ENCODE measurements around the gene PTPRN2.
"Not testable (repeated sequence)": the region's sequence is repeated elsewhere in the genome, so short reads cannot be mapped to it uniquely, and the experiment has no call there.

The PTPRN2 gene

GRCh38 chr7:158410720-158411119 is 176.9 kb downstream of the PTPRN2 start:
- DNase-seq: no peak

DNA sequence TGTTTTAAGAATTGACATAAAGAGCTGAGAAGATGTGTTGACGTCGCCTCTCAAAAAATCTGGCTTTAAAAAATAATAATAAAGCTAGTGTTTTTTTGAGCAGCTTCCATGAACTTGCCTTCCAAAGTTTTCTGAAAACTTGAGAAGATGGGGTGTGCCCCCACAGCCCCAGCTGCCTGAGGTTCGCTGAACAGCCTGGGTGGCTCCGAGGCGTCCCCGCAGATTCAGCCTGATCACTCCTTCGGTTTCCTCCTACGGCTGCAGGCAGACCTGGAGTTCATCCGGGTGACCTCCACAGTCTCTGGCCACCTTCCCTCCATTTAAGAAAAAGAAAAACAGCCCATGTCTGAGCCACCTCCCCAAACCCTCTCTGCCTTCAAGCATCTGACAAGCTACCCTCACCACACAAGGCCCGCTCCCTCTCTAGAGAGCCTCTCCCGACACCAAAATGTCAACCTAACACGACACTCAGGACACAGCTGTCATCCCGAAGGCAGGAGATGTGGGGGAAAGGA is 177.8 kb downstream of the PTPRN2 start:
- no peak for DNase-seq

GRCh38 chr7:158409120-158409519 is 178.5 kb downstream of the PTPRN2 start:
- no peak for DNase-seq

DNA sequence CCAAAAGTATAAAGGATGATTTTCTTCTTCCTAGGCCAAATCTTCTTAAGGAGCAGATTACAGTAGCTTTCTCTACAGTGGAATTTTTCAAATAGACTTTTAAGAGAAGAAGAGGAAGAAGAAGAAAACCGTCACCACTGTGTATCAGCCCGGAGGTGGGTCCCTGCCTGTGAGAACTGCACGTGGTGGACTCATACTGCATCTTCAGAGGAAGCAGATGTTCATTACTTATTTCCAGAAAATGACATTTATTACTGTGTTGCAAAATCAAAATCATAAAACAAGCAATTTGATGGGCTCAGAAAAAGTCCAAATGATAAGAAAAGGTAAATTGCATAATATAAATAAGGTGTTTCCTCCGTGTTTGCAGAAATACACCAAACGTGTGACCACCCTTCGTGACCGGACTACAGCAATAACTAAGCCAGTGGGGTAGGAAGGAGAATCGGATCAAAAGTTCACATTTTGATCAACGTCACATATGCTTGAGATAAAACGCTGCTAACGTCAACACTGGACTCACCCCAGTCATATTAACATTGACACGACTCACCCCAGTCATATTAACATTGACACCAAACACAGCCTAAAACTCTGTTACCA is 179.2 kb downstream of the PTPRN2 start:
- DNase-seq: no peak

DNA sequence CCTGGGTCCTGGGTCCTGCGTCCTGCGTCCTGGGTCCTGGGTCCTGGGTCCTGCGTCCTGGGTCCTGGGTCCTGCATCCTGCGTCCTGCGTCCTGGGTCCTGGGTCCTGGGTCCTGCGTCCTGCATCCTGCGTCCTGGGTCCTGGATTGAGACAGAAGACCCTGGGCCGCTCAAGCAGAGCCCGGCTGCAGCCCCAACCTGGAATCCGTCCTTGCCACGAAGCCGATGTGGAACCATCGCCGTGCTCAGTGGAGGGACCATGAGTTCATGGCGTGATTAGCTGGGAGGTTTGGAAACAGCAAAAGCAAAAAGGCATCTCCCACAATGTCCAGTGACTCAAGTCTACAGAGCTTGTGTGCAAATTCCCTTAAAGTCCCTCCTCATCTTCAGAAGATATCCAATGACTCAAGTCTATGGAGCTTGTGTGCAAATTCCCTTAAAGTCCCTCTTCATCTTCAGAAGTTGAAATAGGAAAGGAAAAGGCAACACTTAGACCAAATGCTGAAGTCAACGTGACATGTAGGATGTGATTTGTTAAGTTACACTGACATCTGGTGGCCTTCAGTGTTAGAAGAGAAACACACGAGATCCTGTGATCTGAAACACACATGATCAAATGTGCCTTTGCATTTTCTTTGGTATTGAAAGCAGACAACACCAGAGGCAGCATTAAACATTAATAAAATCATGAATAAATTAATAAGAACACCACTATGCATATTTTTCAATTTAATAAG is 179.9 kb downstream of the PTPRN2 start:
- DNase-seq: no peak

- no peak for DNase-seq
These were observed 180.8 kb downstream of the PTPRN2 start for GRCh38 chr7:158406801-158407200.

GRCh38 chr7:158406364-158406763 is 181.3 kb downstream of the PTPRN2 start:
- no peak for DNase-seq

- not testable (repeated sequence) for DNase-seq
These were observed 181.9 kb downstream of the PTPRN2 start for GRCh38 chr7:158405771-158406170.

GRCh38 chr7:158405324-158405723 is 182.3 kb downstream of the PTPRN2 start:
- DNase-seq: no peak

DNA sequence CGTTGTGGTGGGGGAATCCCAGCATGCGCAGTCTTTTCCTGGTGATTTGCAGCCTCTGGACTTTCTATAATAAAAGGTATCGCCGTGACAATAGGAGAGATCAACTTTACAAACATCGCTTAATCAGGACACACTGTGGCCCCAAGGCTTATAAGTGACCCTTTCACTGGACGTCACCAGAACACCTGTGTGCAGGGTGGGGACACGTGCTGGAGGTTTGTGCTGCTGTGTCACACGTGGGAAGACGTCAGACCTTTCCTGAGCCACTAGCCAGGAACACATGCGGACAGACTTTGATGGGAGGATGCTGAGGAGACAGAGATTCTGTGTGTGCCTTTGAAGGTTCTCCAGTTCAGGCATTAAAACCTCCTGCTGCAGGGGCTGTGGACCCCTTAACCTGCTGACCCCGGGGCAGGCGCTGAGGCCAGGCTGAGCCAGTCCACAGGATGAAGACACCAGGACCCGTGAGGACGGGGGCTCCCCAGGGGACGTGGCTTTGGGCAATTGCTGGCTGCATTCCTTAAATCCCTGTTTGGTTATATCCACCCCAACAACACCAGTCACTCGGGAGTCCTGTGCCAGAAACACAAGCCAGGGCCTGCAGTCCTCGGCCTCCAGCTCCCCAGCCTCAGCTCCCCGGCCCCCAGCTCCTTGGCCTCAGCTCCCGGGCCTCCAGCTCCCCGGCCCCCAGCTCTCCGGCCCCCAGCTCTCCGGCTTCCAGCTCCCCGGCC is 183.4 kb downstream of the PTPRN2 start:
- no peak for DNase-seq

DNA sequence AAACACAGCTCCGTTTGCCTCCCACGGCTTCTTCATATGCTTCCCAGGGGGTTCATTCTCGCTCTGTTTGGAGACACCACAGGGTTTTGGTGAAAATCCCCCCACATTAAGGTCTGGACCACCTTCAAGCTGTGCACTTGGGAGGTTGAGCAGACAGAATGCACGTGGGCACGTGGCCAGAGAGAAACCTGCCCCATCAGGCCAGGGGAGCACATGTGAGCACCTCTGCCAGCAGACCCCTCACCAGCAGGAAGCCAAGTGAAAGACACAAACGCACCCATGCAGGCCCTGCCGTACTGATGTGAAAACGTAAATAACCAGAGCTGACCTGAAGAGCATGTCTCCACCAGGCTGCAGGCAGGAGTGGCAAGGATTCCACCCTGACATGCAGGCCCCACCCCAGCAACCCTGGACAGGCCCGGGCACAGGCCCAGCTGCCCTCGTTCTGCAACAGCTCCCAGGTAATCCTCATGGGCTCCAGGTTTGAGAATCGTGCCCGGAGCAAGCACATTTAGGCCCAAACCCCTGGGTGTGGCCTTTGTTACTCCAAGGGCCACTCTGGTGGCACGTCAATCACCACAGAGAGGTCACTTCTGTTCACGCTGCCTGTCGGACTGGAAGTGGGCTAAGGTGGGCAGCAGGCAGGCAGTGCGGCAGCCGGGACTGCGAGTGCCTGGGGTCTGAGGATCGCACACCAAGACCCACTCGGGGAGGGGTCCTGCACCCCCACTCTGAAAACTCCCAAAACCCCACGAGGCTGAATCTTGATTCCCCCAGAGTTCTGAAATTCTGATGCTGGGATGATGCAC is 184.4 kb downstream of the PTPRN2 start:
- DNase-seq: no peak

DNA sequence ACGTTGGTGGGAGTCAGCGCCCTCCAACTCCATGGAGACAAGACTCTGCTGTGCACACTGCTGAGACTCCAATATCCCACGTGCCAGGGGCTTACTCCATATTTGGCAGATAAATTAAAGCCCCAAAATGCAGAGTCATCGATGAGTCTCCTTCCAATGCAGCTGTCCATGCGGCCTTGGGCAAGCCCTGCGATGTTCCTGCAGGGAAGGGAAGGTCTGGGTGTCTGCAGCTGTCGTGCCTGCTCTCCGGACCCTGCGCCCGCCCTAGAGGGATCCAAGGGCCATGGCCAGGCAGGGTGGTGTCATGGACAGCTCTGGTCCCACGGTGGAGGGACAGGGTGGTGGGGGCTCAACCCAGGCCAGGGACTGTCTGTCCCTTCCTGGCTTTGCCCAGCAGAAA is 185.2 kb downstream of the PTPRN2 start:
- no peak for DNase-seq

- no peak for DNase-seq
These were observed 185.8 kb downstream of the PTPRN2 start for GRCh38 chr7:158401826-158402225.

DNA sequence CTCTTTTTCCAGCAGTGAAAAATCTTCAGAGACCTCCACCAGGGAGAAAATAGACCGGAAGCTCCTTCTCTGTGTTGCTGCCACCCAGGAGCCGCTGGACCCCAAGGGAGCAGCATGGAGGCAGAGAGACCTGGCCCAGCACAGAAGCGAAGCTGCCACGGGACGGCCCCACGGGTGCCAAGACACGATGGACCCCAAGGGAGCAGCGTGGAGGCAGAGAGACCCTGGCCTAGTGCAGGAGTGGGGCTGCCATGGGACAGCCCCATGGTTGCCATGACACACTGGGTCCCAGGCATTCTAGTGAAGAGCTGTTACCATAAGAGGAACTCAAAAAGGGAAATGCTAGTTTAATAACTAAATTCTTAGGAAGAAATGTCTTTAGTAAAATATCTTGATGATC is 186.3 kb downstream of the PTPRN2 start:
- no peak for DNase-seq

GRCh38 chr7:158400601-158401225 is 186.9 kb downstream of the PTPRN2 start:
- no peak for DNase-seq

DNA sequence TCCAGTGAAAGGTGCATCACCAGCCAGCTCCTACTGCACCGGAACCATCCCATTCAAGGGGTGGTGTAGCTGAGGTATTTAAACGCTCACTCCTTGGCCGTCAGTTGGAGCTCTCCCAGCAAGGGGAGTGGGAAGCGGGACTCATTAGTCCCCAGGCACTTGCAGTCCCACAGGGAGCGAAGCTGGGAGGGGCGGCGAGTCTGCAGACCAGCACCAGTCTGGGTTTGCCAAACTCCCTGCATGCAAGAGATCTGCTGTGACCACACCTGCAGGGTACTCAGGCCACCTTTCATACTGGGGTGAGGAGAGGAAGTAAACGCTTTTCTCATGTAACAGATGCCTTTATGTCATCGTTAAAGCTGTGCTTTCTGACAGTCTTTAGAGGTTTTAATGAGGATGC is 187.9 kb downstream of the PTPRN2 start:
- no peak for DNase-seq

DNA sequence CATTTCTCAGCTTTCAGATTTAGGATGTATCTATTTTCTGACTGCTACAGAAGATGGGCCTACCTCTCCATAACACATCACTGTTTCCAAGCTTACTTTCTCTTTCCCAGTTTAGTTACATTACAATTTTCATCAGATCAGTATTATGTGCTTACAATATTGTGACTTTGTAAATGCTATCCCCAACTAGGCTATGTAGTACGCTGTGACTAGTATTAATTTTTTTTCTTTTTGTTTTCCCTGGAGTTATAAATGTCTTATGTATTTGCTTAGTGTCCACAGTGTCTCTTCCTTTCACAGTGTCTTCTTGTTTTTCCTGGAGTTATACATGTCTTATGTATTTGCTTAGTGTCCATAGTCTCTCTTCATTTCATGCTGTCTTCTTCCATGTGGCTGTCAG is 188.9 kb downstream of the PTPRN2 start:
- DNase-seq: no peak

DNA sequence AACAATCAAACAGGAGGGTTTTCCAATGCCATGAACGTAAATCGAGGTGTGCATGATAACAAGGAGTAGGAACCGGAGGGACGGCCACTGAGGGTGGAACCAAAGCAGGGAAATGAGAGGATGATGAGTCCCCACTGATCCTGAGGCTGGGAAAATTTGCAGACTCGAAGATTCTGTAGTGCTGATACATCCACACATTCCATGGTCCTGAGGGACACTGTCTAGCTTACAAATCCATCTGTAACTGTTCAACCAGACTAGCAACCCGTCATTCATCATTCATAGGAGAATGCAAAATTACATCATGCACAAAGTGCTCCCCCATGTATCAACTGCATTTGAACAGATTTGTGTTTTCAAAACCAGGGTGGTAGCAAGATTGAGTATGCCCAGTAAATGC is 189.7 kb downstream of the PTPRN2 start:
- DNase-seq: no peak

GRCh38 chr7:158396982-158397862 is 190.4 kb downstream of the PTPRN2 start:
- DNase-seq: no peak

DNA sequence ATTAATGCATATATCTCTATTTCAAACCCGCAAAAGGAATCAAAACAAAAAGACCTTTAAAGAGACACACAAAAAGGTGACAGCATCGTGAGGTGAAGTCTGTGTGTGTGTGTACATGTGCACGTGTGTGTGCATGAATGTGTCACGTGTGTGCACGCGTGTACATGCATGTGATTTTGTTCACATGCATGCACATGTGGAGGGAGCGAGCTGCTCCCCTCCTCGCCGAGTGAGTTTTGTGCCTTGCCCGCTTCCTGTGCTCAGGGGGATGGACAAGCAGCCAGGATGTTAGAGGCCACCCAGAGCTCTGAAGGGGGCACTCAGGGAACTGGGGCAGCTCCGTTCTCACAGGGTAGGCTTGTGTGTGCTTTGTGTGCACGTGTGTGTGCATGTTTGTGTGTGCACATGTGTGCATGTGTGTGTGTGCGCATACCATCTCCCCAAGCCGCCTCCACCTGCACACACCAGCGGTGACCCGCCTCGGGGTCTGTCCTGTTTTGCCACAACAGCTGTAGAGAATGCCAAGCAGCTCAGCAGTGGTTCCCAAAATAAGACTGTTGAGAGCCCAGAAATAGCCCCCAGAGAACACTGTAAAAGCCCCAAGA is 191.2 kb downstream of the PTPRN2 start:
- no peak for DNase-seq

DNA sequence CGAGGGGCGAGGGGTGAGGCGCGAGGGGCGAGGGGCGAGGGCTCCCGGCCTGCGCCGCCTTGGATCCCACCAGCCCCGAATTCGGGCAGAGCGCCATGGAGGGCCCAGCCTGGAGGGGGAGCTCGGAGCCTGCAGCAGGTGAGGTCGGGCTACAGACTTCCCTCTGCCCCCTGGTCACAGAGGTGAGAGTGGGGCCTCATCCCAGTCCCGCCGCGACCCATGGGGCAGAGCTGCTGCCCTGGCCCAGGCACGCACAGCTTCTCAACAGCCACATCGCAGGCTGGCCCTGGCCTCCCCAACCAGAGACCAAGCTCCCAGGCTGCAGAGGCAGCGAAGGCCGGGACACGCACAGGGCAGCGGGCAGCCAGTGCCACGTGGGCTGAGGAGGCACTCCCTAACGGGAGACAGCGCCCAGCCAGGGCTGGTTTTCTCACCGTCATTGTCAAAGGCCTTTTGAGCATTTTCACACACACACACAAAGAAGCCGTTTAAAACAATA is 191.8 kb downstream of the PTPRN2 start:
- no peak for DNase-seq
